H1 (cell line): Measurements from ENCODE around the gene SOX4.

ENCODE experiments used
- EZH2 ChIP-seq: fragments of 200-600 bp; sonication (generic); IDR thresholded peaks from 2 replicates; pipeline ENCODE4 v1.7.1; 2012; ENCODE audit warnings: low read depth, mild to moderate bottlenecking, moderate library complexity, low read length, inconsistent platforms; ENCODE audit not compliant: severe bottlenecking
- KDM5A ChIP-seq: fragments of 200-600 bp; IDR thresholded peaks from 2 replicates; pipeline ENCODE4 v1.7.1; 2012; ENCODE audit warnings: mild to moderate bottlenecking, low read length, inconsistent platforms, mixed read lengths
- POLR2A ChIP-seq, 2 experiments: IDR thresholded peaks; 1 replicate in 1 of 2; 2 replicates in 1 of 2; pipeline ENCODE4 v1.6.1; 2011; ENCODE audit warnings: low read depth in 2 of 2, low read length in 2 of 2, mild to moderate bottlenecking in 2 of 2; ENCODE audit errors: control extremely low read depth in 1 of 2
- RBBP5 ChIP-seq: IDR thresholded peaks from 2 replicates; pipeline ENCODE4 v1.7.1; 2012; ENCODE audit warnings: low read depth, mild to moderate bottlenecking, inconsistent platforms, low read length, moderate library complexity, borderline replicate concordance
- SP1 ChIP-seq: IDR thresholded peaks from 2 replicates; pipeline ENCODE4 v1.6.1; 2011; ENCODE audit warnings: low read depth, low read length
- TF ChIP-seq, protein P1 (sequence below), 3 experiments: IDR thresholded peaks; 1 replicate in 2 of 3; 2 replicates in 1 of 3; pipeline versions ENCODE4 v1.5.1 to v1.6.1; 2011; ENCODE audit warnings: low read length in 3 of 3, mild to moderate bottlenecking in 3 of 3, inconsistent platforms in 2 of 3, low read depth in 1 of 3, moderate library complexity in 1 of 3; ENCODE audit not compliant: insufficient read depth in 1 of 3; ENCODE audit errors: control extremely low read depth in 1 of 3

DNA sequence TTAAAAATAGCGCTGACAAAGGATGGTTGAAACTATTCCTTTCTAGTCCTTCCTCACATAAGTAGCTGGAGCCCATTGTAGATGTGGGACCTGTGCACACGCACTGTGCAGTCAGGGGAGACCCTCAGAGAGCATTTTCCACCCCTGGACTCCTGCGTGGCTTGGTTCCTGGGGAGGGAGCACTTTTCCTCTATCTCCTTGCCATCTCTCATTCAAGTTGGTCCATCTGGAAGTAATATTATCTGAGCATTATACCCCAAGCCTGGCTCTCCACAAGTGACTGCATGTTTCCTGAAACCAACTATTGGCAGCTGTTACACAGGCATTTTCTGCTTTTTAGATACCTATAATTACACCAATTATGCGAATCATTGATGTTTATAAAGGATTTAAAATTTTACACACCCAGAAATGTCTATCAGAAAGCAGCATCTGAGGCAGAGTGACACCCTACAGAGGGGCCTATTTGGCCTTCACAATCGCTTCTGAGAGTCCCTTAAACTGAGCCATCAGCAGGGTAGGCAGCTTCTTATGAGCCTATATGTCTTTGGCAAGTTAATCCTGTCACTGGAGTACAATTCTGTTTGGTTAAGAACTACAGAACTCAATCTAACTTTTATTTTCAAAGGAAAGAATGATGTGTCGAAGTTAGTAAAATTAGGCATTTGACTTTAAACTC is 18.7 kb downstream of the SOX4 start:
- TF ChIP-seq, protein P1, sequence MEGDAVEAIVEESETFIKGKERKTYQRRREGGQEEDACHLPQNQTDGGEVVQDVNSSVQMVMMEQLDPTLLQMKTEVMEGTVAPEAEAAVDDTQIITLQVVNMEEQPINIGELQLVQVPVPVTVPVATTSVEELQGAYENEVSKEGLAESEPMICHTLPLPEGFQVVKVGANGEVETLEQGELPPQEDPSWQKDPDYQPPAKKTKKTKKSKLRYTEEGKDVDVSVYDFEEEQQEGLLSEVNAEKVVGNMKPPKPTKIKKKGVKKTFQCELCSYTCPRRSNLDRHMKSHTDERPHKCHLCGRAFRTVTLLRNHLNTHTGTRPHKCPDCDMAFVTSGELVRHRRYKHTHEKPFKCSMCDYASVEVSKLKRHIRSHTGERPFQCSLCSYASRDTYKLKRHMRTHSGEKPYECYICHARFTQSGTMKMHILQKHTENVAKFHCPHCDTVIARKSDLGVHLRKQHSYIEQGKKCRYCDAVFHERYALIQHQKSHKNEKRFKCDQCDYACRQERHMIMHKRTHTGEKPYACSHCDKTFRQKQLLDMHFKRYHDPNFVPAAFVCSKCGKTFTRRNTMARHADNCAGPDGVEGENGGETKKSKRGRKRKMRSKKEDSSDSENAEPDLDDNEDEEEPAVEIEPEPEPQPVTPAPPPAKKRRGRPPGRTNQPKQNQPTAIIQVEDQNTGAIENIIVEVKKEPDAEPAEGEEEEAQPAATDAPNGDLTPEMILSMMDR (IDR thresholded peaks at IDR 0.05; ENCODE audit: control extremely low read depth in 1 of 3, insufficient read depth in 1 of 3, low read depth in 1 of 3, low read length in 3 of 3), result no peak
- TF ChIP-seq SP1 (no peak), EZH2 (no peak), RBBP5 (no peak), KDM5A (no peak), POLR2A (IDR thresholded peaks at IDR 0.05; ENCODE audit: control extremely low read depth in 1 of 2, low read depth in 2 of 2, low read length in 2 of 2) (no peak)
